ENCODE measurements around the gene GPR146.

GRCh38 chr7:1081336-1081735 lies 37.0 kb downstream of the GPR146 start:
- TF ChIP-seq CTCF (IDR thresholded peaks at IDR 0.05) (no peak), POLR2AphosphoS5 (IDR thresholded peaks at IDR 0.05; ENCODE audit: low read depth, low read length) (no peak), SIN3A (IDR thresholded peaks at IDR 0.05; ENCODE audit: borderline replicate concordance, insufficient read depth, low read depth, low read length) (no peak)
- TF ChIP-seq, protein P1, sequence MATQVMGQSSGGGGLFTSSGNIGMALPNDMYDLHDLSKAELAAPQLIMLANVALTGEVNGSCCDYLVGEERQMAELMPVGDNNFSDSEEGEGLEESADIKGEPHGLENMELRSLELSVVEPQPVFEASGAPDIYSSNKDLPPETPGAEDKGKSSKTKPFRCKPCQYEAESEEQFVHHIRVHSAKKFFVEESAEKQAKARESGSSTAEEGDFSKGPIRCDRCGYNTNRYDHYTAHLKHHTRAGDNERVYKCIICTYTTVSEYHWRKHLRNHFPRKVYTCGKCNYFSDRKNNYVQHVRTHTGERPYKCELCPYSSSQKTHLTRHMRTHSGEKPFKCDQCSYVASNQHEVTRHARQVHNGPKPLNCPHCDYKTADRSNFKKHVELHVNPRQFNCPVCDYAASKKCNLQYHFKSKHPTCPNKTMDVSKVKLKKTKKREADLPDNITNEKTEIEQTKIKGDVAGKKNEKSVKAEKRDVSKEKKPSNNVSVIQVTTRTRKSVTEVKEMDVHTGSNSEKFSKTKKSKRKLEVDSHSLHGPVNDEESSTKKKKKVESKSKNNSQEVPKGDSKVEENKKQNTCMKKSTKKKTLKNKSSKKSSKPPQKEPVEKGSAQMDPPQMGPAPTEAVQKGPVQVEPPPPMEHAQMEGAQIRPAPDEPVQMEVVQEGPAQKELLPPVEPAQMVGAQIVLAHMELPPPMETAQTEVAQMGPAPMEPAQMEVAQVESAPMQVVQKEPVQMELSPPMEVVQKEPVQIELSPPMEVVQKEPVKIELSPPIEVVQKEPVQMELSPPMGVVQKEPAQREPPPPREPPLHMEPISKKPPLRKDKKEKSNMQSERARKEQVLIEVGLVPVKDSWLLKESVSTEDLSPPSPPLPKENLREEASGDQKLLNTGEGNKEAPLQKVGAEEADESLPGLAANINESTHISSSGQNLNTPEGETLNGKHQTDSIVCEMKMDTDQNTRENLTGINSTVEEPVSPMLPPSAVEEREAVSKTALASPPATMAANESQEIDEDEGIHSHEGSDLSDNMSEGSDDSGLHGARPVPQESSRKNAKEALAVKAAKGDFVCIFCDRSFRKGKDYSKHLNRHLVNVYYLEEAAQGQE (IDR thresholded peaks at IDR 0.05; ENCODE audit: insufficient read depth in 1 of 2, low read depth in 2 of 2, low read length in 1 of 2) = no peak

All from Panc1 (cell line).